HUES48 (cell line): ENCODE measurements around the gene SCUBE2.
"Not testable (repeated sequence)": the region's sequence is repeated elsewhere in the genome, so short reads cannot be mapped to it uniquely, and the experiment has no call there.

ENCODE experiments used
- H3K27ac ChIP-seq: one replicate; pipeline ENCODE4 v1.7.0; 2013; ENCODE audit warnings: low read depth, low read length, inconsistent platforms
- H3K27me3 ChIP-seq: 2 replicates; pipeline ENCODE4 v1.6.1; 2013; ENCODE audit warnings: mild to moderate bottlenecking, low read length; ENCODE audit not compliant: control insufficient read depth, insufficient read depth
- H3K36me3 ChIP-seq: 2 replicates; pipeline ENCODE4 v1.6.1; 2013; ENCODE audit warnings: low read length; ENCODE audit not compliant: control insufficient read depth, insufficient read depth
- H3K4me1 ChIP-seq: 2 replicates; pipeline ENCODE4 v1.6.1; 2013; ENCODE audit warnings: mild to moderate bottlenecking, low read length; ENCODE audit not compliant: control insufficient read depth, insufficient read depth
- H3K4me3 ChIP-seq: 2 replicates; pipeline ENCODE4 v1.5.1; 2013; ENCODE audit warnings: mild to moderate bottlenecking, low read depth, low read length
- H3K9ac ChIP-seq: 2 replicates; pipeline ENCODE4 v1.6.1; 2013; ENCODE audit warnings: mild to moderate bottlenecking, low read depth, low read length, moderate library complexity
- H3K9me3 ChIP-seq: 2 replicates; pipeline ENCODE4 v1.6.1; 2013; ENCODE audit warnings: low read length; ENCODE audit not compliant: control insufficient read depth, insufficient read depth

SCUBE2 gene

DNA sequence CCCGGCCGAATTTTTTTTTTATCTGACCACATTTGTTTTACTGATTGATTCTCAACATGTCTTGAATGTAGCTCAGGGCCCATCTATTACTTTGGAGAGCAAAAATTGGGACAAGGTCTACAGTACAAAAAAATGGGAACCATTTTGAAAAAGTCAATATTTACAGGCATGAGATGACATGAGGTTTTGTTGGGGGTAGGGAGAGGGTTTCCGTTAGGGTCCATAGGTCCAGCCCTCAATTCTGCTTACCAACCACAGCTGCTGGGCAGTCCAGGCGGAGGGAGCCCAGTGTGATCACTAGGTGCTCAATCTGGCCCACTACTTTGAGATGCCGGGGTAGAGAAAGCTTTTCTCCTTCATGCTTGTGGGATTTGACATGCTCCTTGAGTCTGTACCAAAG, 105.9 kb downstream of the SCUBE2 start:
- Histone ChIP-seq H3K27me3 (no peaks in the 10 kb centered on the region), H3K4me3 (no peak overlapping the region), H3K4me1 (no peaks in the 10 kb centered on the region)

DNA sequence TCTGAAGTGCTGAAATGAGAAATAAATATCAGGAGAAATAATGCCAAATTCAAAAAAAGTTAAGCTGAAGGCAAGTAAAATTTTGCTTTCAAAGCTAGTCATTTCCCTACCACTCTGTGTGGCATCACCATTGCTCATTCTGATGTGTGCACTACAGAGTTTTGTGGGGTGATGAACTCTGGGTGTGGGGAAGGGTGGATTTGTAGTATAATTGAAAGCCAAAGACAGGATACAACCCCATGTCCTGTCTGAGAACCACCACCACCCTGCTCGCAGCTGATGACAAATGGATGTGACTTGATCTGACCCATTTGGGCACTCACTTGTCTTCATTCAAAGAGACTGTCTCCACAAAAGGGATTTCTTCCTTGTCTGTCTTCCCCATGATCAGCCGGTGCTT, 107.8 kb downstream of the SCUBE2 start:
- Histone ChIP-seq H3K36me3 (no peaks in the 10 kb centered on the region), H3K9ac (no peak overlapping the region), H3K4me1 (no peaks in the 10 kb centered on the region), H3K4me3 (no peak overlapping the region), H3K27ac (no peak overlapping the region), H3K9me3 (no peaks in the 10 kb centered on the region), H3K27me3 (no peaks in the 10 kb centered on the region)

More for the DNA sequence above, 105.9 kb downstream of the SCUBE2 start:
- no peaks in the 10 kb centered on the region for H3K9me3 ChIP-seq
- H3K36me3 ChIP-seq: no peaks in the 10 kb centered on the region
- no peak overlapping the region for H3K9ac ChIP-seq
- no peak overlapping the region for H3K27ac ChIP-seq

- no peaks in the 10 kb centered on the region for H3K9me3 ChIP-seq
- H3K9ac ChIP-seq: no peak overlapping the region
- H3K4me1 ChIP-seq: no peaks in the 10 kb centered on the region
- no peaks in the 10 kb centered on the region for H3K27me3 ChIP-seq
- no peaks in the 10 kb centered on the region for H3K36me3 ChIP-seq
- H3K27ac ChIP-seq: no peak overlapping the region
- H3K4me3 ChIP-seq: no peak overlapping the region
These were observed 110.9 kb downstream of the SCUBE2 start for GRCh38 chr11:8980485-8980884.

- not testable (repeated sequence) for H3K9me3 ChIP-seq, H3K27ac ChIP-seq, H3K9ac ChIP-seq, H3K4me1 ChIP-seq, H3K4me3 ChIP-seq, H3K36me3 ChIP-seq, H3K27me3 ChIP-seq
These were observed 112.0 kb downstream of the SCUBE2 start for GRCh38 chr11:8979365-8979764.

DNA sequence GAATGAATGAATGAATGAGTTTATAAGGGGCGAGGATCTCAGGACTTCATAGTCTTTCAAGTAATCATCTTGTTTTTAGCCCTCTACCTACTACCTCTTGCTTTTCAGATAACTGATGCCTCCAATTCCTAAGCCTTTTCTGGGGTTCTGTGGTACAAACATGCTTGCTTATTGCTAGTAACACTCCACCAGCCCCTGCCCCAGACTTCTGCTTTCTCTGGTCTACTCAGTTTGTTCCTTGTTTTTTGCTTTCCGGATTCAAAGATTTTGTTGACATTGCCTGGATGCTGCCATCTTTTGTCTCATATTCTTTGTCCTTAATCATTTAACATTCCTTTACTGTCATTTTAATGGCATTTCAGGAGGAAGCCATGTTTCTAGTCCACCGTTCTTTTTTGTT, 118.3 kb downstream of the SCUBE2 start:
- no peak overlapping the region for H3K4me3 ChIP-seq
- H3K27me3 ChIP-seq: no peaks in the 10 kb centered on the region
- H3K4me1 ChIP-seq: no peaks in the 10 kb centered on the region
- H3K9ac ChIP-seq: no peak overlapping the region
- H3K9me3 ChIP-seq: no peaks in the 10 kb centered on the region
- H3K27ac ChIP-seq: no peak overlapping the region
- no peaks in the 10 kb centered on the region for H3K36me3 ChIP-seq

DNA sequence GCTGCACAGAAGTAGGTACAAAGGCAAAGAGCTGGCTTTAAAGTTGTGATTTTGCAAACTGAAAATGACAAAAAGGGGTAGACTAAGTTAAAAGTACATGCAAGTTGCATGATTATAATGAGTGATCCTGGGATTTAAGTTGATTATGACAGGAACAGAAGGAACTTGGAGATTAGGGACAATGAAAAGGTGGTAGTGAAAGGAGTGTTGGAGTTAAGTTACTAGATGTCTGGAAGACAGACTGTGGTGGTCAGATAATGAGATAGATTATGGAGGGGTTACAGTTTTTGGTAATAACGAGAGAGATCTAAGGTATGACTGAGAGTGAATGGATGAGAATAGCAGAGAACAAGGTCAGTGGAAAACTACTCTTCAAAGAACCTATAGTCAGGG, 119.5 kb downstream of the SCUBE2 start:
- H3K9me3 ChIP-seq: no peaks in the 10 kb centered on the region
- H3K36me3 ChIP-seq: no peaks in the 10 kb centered on the region; the same call in 1 of the 2 replicates
- H3K27me3 ChIP-seq: no peaks in the 10 kb centered on the region
- no peaks in the 10 kb centered on the region for H3K4me1 ChIP-seq
- H3K4me3 ChIP-seq: no peak overlapping the region
- H3K9ac ChIP-seq: no peak overlapping the region
- H3K27ac ChIP-seq: no peak overlapping the region

GRCh38 chr11:8971196-8971923, 120.0 kb downstream of the SCUBE2 start:
- H3K4me3 ChIP-seq: no peak overlapping the region
- H3K27ac ChIP-seq: no peak overlapping the region
- H3K9me3 ChIP-seq: no peaks in the 10 kb centered on the region
- H3K36me3 ChIP-seq: no peaks in the 10 kb centered on the region; the same call in 1 of the 2 replicates
- no peaks in the 10 kb centered on the region for H3K27me3 ChIP-seq
- H3K9ac ChIP-seq: no peak overlapping the region
- no peaks in the 10 kb centered on the region for H3K4me1 ChIP-seq
